Brain microvascular endothelial cell (primary cell): ENCODE measurements around the gene RABGAP1.

ENCODE experiments used
- DNase-seq: peaks from one replicate; pipeline ENCODE4 v3.0.0-alpha.2; 2020
- H3K27ac ChIP-seq: fragments of 250-450 bp; sonication (Bioruptor Pico); 2 replicates; pipeline ENCODE4 v1.5.1; 2020; ENCODE audit warnings: mild to moderate bottlenecking, moderate library complexity
- H3K27me3 ChIP-seq: fragments of 250-450 bp; sonication (Bioruptor Pico); replicated peaks from 2 replicates; pipeline ENCODE4 v1.5.1; 2020; ENCODE audit warnings: mild to moderate bottlenecking
- H3K36me3 ChIP-seq: fragments of 250-450 bp; sonication (Bioruptor Pico); replicated peaks from 2 replicates; pipeline ENCODE4 v1.5.1; 2020; ENCODE audit warnings: mild to moderate bottlenecking
- H3K4me3 ChIP-seq: 2 replicates; pipeline ENCODE4 v1.5.1; 2011; ENCODE audit warnings: low read depth, mild to moderate bottlenecking, control low read depth, low read length, moderate library complexity
- CTCF ChIP-seq: IDR thresholded peaks from 2 replicates; pipeline ENCODE4 v1.5.1; 2011; ENCODE audit warnings: low read depth, mild to moderate bottlenecking, moderate library complexity, low read length, control low read depth, inconsistent platforms; ENCODE audit errors: missing control alignments
- in situ Hi-C: cut with HindIII; loops from 2 replicates; pipeline ENCODE4 v1.10.0; 2017; ENCODE audit warnings: low sequenced_read_pairs, low pct_ligation_motif_present

Gene RABGAP1

GRCh38 chr9:123150708-123151503, 210.1 kb downstream of the RABGAP1 start:
- H3K4me3 ChIP-seq = no peak overlapping the region
- no peak for TF ChIP-seq CTCF
- in situ Hi-C loops = no loop called here
- no peak overlapping the region for H3K27ac ChIP-seq
- DNase-seq = no peak
- no peaks in the 10 kb centered on the region for H3K36me3 ChIP-seq
- H3K27me3 ChIP-seq = no peaks in the 10 kb centered on the region
